Measurements from ENCODE around the gene ZDHHC9.
"Not testable (repeated sequence)": the region's sequence is repeated elsewhere in the genome, so short reads cannot be mapped to it uniquely, and the experiment has no call there.

ZDHHC9 gene
- 1.3 to 17.0 (median 10.7) reads per million in 9 experiments for total RNA-seq

DNA sequence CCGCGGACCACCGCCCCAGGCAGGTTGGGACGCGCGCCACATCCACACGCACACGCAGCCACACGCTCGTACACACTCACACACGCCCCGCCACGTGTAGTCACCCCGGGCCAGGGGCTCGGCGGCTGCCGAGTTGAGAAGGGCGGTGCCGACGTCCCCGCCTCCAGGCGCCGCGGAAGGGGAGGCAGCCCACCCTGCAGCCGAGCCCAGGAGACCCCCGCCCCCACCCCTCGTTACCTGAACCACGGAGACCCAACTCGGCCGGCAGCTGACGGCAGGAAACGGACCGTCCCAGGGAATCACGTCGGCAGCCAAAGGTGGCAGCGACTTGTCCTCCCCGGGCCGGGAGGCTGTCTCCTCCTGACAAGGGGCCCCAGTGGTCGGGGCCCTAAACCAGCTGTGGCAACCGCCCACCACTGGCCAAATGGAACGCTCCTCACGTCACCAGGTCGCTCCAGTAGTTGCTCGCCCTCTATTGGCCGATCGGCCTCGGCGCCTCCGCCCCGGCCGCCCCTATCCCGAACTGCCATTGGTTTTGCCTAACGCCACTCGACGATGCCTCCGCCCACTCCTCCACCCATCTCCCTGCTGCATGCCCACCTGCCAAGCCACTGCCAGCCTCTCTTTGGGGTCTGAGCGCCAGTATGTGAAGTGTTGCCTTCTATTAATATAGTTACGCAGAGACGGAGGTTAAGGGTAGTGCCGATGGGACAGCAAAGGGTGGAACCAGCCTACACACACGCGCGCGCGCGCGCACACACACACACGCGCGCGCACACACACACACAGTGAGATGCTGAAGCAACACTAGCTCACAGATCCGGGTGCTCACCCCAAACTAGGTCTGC lies at the start of gene ZDHHC9:
Gene ZDHHC9 (minus strand): TSS at position 428 of the 848 bp plus-strand sequence. CDS start 1,941 bp downstream, outside the sequence.
- peaks cover 3% of the 10 kb centered on the region for H3K36me3 Mint-ChIP-seq (ENCODE audit: insufficient read depth)
- peak within 1 kb of the TSS; percentile 79 to 88 for H3K27ac Mint-ChIP-seq
- peak; percentile 94 for ATAC-seq (replicated peaks)
- no peaks in the 10 kb centered on the region for H3K27me3 Mint-ChIP-seq
- H3K9me3 Mint-ChIP-seq: no peaks in the 10 kb centered on the region
- DNase-seq: peak; percentile 80 to 84 (median 81)
- H3K4me3 Mint-ChIP-seq: peak within 1 kb of the TSS; percentile 89 to 90
- H3K4me1 Mint-ChIP-seq (ENCODE audit: low read depth in 2 of 2): peaks cover 7 to 9% of the 10 kb centered on the region in 2 donors

DNA sequence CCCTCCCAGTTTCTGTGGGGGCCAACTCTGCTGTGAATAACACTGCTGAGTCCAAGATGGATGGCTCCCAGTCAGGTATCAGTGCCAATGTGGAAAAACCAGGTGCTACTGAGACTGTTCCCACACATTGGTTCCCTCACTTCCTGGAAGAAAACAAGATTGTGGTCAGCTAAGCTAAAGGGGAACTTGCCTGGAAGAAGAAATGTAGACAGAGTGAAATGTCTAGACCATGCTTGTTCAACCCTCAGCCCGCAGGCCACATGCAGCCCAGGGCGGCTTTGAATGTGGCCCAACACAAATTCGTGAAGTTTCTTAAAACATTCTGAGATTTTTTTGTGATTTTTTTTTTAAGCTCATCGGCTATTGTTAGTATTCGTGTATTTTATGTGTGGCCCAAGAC lies 33.7 kb upstream of the ZDHHC9 start:
- ATAC-seq (replicated peaks) (no peak), DNase-seq (no peak)
- H3K36me3 Mint-ChIP-seq (ENCODE audit: insufficient read depth): no peaks in the 10 kb centered on the region
- no peaks in the 10 kb centered on the region for H3K4me1 Mint-ChIP-seq (ENCODE audit: low read depth in 2 of 2)
- H3K9me3 Mint-ChIP-seq: no peaks in the 10 kb centered on the region
- no peak overlapping the region for H3K4me3 Mint-ChIP-seq
- H3K27ac Mint-ChIP-seq: no peak overlapping the region
- no peaks in the 10 kb centered on the region for H3K27me3 Mint-ChIP-seq

DNA sequence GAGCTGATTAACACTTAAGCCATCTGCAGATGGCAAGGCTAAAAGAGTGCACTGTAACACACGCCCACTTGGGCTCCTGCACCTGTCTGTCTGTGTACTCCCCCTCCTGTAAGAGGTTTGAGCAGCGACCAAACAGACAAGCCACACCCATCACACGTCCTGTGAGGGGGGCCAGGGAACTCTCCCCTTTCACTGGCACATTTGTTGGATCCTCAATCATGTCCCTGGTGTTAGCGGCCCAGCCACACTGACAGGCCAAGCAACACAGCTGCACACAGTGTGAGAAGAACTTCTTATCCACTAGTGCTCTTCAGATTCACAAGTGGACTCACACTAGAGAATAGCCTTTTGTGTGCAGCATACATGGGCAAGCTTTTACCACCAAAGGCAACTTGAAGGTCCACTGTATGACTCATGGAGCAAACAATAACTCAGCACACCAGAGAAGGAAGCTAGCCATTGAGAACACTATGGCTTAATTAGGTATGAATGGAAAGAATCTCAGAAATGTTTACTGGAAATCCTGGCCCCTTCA lies 33.2 kb upstream of the ZDHHC9 start:
- DNase-seq (no peak), ATAC-seq (replicated peaks) (no peak)
- Mint-ChIP-seq H3K27me3 (no peaks in the 10 kb centered on the region), H3K9me3 (no peaks in the 10 kb centered on the region), H3K27ac (no peak overlapping the region), H3K4me1 (ENCODE audit: low read depth in 2 of 2) (no peaks in the 10 kb centered on the region), H3K4me3 (no peak overlapping the region), H3K36me3 (ENCODE audit: insufficient read depth) (no peaks in the 10 kb centered on the region)

DNA sequence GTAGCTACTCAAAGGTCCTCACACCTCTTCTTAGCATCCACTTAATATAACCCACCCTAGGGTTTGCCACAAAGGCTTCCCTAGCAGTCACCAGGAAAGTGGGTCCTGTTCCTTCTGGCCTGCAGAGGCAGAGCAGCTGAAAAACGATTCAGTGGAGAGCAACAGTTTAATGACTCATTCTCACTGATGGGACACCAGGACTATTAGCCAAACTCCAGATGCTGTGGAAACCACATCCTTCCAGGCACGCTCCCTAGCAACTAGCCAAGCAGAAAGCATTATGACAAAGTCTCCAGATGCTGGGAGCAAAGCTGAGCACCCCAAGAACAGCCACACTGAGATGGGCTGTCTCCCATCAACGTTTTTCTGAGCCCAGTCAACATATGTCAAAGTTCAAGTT lies 32.0 kb upstream of the ZDHHC9 start:
- H3K27ac Mint-ChIP-seq: no peak overlapping the region
- H3K27me3 Mint-ChIP-seq: no peaks in the 10 kb centered on the region
- no peaks in the 10 kb centered on the region for H3K4me1 Mint-ChIP-seq (ENCODE audit: low read depth in 2 of 2)
- H3K4me3 Mint-ChIP-seq: no peak overlapping the region
- DNase-seq (no peak), ATAC-seq (replicated peaks) (no peak)
- H3K9me3 Mint-ChIP-seq: no peaks in the 10 kb centered on the region
- H3K36me3 Mint-ChIP-seq (ENCODE audit: insufficient read depth): no peaks in the 10 kb centered on the region

DNA sequence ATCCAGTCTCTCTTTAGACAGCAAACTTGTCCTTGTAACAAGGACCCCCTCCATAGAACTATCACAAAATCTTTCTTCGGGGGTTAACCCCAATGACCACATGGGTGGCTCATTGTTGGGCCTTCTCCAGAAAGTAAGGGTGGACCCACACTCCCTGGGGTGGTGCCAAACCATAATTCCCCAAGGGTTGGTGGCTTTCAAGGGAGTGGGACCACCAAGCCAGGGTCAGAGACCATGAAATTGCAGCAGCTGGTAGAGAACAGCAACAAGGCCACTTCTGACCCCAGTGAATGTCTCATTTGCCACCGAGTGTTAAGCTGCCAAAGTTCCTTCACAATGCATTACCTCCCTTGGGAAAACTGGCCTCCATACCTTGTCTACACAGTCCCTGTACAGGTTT lies 28.8 kb upstream of the ZDHHC9 start:
- Mint-ChIP-seq H3K27ac (no peak overlapping the region), H3K27me3 (peaks cover 0 to 10% of the 10 kb centered on the region in 2 donors), H3K9me3 (no peaks in the 10 kb centered on the region), H3K4me1 (ENCODE audit: low read depth in 2 of 2) (no peaks in the 10 kb centered on the region), H3K4me3 (no peak overlapping the region), H3K36me3 (ENCODE audit: insufficient read depth) (no peaks in the 10 kb centered on the region)
- ATAC-seq (replicated peaks): no peak
- DNase-seq: no peak

DNA sequence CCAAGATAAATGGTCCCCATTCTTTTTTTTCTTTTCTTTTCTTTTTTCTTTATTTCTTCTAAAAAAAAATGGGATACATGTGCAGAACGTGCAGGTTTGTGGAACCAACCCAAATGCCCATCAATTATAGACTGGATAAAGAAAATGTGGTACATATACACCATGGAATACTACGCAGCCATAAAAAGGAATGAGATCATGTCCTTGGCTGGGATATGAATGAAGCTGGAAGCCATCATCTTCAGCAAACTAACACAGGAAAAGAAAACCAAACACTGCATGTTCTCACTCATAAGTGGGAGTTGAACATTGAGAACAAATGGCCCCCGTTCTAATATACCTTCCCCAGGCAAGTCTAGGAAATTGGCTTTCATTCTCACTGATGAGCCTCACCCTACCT lies 22.6 kb upstream of the ZDHHC9 start:
- H3K4me1 Mint-ChIP-seq (ENCODE audit: low read depth in 2 of 2); H3K9me3 Mint-ChIP-seq; H3K4me3 Mint-ChIP-seq; DNase-seq; ATAC-seq (replicated peaks); H3K36me3 Mint-ChIP-seq (ENCODE audit: insufficient read depth); H3K27ac Mint-ChIP-seq: not testable (repeated sequence)
- H3K27me3 Mint-ChIP-seq: peaks cover 8 to 10% of the 10 kb centered on the region in 2 donors

DNA sequence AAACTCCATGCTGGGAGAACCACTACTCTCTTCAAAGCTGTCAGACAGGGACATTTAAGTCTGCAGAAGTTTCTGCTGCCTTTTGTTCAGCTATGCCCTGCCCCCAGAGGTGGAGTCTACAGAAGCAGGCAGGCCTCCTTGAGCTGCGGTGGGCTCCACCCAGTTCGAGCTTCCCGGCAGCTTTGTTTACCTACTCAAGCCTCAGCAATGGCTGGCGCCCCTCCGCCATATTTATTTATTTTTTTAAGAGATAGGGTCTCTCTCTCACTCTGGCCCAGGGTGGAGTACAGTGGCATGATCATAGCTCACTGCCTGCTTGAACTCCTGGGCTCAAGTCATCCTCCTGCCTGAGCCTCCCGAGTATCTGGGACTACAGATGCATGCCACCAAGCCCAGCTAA lies 15.4 kb upstream of the ZDHHC9 start:
- ATAC-seq (replicated peaks); H3K27ac Mint-ChIP-seq; H3K4me3 Mint-ChIP-seq; H3K4me1 Mint-ChIP-seq (ENCODE audit: low read depth in 2 of 2); DNase-seq; H3K9me3 Mint-ChIP-seq; H3K36me3 Mint-ChIP-seq (ENCODE audit: insufficient read depth): not testable (repeated sequence)
- H3K27me3 Mint-ChIP-seq: peaks cover 9 to 16% of the 10 kb centered on the region in 2 donors

DNA sequence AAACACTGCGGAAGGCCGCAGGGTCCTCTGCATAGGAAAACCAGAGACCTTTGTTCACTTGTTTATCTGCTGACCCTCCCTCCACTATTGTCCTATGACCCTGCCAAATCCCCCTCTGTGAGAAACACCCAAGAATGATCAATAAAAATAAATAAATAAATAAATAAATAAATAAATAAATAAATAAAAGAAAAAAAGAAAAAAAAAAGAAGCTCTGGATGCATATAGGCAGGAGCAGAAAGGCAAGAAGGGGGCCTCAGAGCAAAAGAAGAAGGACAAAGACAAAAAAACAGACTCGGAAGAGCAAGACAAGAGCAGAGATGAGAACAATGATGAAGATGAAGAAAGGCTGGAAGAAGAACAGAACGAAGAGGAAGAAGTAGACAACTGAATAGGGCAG lies 8.1 kb upstream of the ZDHHC9 start:
- H3K27ac Mint-ChIP-seq; H3K27me3 Mint-ChIP-seq; H3K4me3 Mint-ChIP-seq; H3K4me1 Mint-ChIP-seq (ENCODE audit: low read depth in 2 of 2); ATAC-seq (replicated peaks); DNase-seq; H3K9me3 Mint-ChIP-seq; H3K36me3 Mint-ChIP-seq (ENCODE audit: insufficient read depth): not testable (repeated sequence)

DNA sequence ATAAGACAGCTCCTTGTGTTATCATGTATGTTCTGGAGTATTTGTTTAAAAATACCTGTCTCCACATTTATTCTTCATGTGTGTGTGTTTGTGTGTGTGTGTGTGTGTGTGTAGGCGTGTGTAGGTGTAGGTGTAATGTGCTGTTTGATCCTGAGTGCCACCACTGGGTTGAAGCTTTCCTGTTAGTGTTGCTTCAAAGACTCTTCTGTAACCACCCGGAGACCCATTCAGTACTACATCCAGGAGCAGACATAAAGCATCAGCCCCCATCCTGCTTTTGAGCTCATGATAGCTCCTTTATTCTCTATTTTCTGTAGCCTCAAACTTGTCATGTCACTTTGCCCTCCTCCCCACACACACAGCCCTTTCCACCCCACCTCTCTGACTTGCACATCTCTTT lies 3.0 kb upstream of the ZDHHC9 start:
- Mint-ChIP-seq H3K4me1 (ENCODE audit: low read depth in 2 of 2) (peaks cover 7 to 9% of the 10 kb centered on the region in 2 donors), H3K36me3 (ENCODE audit: insufficient read depth) (peaks cover 3% of the 10 kb centered on the region), H3K9me3 (no peaks in the 10 kb centered on the region), H3K27ac (peak overlapping the region in 1 of 2 donors; percentile 55), H3K4me3 (no peak overlapping the region), H3K27me3 (no peaks in the 10 kb centered on the region)
- ATAC-seq (replicated peaks) (no peak), DNase-seq (no peak)

DNA sequence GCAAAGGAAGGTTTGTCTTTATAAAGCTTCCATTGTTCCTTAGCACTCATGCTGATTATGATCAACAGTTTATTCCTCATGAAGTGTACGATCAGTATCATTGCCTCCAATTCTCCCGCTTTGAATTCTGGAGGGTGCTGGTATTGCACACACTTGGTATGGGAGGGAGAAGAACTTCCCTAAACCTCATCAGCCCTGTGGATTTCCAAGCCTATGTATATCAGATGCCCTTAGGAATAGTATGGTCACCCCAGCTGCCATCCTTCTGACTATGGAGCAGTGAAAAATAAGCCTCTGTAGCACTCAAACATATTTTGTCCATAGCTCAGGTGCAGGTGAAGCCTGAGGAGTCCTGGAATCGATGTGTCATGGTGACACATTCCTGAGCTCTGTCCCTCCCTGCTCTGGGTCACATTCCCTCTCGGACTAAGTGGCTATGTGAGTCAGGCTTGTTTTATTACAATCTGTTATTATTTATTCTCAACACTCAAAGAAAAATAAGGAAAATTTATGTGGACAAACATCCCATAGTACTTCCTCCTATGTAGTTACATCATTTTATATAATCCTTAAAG lies 2.0 kb upstream of the ZDHHC9 start:
- no peaks in the 10 kb centered on the region for H3K27me3 Mint-ChIP-seq
- no peak overlapping the region for H3K4me3 Mint-ChIP-seq
- ATAC-seq (replicated peaks): no peak
- H3K36me3 Mint-ChIP-seq (ENCODE audit: insufficient read depth): peaks cover 3% of the 10 kb centered on the region
- no peak overlapping the region for H3K27ac Mint-ChIP-seq
- peaks cover 7 to 9% of the 10 kb centered on the region in 2 donors for H3K4me1 Mint-ChIP-seq (ENCODE audit: low read depth in 2 of 2)
- H3K9me3 Mint-ChIP-seq: no peaks in the 10 kb centered on the region
- DNase-seq: no peak

DNA sequence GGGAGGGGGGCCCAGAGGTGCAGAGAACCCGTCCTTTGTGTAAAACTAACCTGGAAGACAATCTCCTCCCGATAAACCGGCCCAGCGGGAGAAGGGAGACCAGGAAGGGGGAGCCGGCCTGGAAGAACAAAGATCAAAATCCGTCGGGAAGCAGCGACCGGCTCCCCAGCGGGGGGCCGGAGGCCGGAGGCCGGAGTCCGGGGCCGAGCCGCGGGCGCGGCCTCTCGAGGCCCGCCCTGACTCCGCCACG lies 552 bp downstream of the ZDHHC9 start:
- Mint-ChIP-seq H3K4me1 (ENCODE audit: low read depth in 2 of 2) (peaks cover 7 to 9% of the 10 kb centered on the region in 2 donors), H3K27ac (peak overlapping the region in 1 of 2 donors; percentile 88), H3K9me3 (no peaks in the 10 kb centered on the region), H3K36me3 (ENCODE audit: insufficient read depth) (peaks cover 3% of the 10 kb centered on the region), H3K27me3 (no peaks in the 10 kb centered on the region), H3K4me3 (peak overlapping the region; percentile 89 to 90)
- no peak for DNase-seq
- no peak for ATAC-seq (replicated peaks)

DNA sequence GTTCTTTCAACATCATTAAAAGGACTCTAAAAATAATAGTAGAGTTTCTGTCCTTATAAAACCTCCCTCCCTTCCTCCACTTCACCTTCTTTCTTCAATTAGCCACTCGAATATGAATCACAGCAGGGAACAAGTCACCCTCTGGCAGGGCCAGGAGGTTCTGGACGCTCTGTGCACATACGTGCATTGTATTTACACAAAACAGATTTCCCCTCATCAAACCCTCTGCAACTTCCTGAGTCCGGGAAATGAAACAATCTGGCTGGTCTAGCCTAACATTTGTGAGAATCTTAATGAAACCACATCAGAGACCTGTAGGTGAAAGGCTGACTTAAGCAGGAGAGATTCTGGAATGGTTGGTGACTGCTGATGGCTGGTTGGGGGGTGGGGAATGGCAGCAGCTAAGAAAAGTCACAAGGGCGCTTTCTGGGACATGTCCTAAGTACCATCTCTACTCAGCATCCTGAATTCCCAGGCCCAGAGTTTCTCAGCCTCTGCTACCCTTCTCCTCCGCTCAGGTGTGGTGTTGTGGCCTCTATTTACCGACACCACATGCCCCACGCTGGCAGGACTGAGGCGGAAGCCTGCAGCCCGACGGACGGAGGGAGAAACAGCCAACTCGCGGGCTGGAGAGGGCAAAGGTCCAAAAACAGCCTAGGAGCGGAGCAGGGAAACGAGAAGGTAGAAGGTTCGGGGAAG lies 1.0 kb downstream of the ZDHHC9 start:
- Mint-ChIP-seq H3K4me1 (ENCODE audit: low read depth in 2 of 2) (peaks cover 7 to 9% of the 10 kb centered on the region in 2 donors), H3K9me3 (no peaks in the 10 kb centered on the region), H3K27ac (no peak overlapping the region), H3K4me3 (peak overlapping the region; percentile 89 to 90), H3K36me3 (ENCODE audit: insufficient read depth) (peaks cover 3% of the 10 kb centered on the region), H3K27me3 (no peaks in the 10 kb centered on the region)
- DNase-seq (no peak), ATAC-seq (replicated peaks) (no peak)

DNA sequence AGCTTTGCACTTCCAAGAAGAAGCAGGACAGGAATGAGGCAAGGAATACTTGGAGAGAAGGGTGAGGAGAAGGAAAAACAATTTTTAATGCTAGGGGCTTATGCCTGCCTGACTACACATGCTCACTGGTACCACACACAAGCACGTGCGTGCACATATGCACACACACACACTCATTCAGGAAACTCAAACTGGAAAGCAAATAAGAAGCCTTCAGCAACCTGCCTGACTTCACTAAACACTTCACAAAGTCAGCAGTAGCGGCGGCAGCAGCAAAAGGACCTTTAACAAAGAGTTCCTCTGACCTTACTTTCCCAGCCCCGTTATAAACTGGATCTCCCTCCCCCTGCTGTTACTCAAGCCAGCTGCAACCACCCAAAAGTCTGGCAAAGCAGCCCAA lies 3.3 kb downstream of the ZDHHC9 start:
- ATAC-seq (replicated peaks) (no peak), DNase-seq (no peak)
- H3K27me3 Mint-ChIP-seq: no peaks in the 10 kb centered on the region
- H3K4me1 Mint-ChIP-seq (ENCODE audit: low read depth in 2 of 2): peaks cover 7 to 9% of the 10 kb centered on the region in 2 donors
- H3K27ac Mint-ChIP-seq: no peak overlapping the region
- peaks cover 3% of the 10 kb centered on the region for H3K36me3 Mint-ChIP-seq (ENCODE audit: insufficient read depth)
- no peak overlapping the region for H3K4me3 Mint-ChIP-seq
- no peaks in the 10 kb centered on the region for H3K9me3 Mint-ChIP-seq
